HEK293T (cell line): ENCODE measurements around the gene GOLGA2.

ENCODE experiments used
- ELF4 ChIP-seq: fragments of 450-650 bp; IDR thresholded peaks from 2 replicates; pipeline ENCODE4 v1.6.1; 2017; ENCODE audit warnings: antibody characterized with exemption
- FOXM1 ChIP-seq: fragments of 450-650 bp; IDR thresholded peaks from 2 replicates; pipeline ENCODE4 v1.6.1; 2017; ENCODE audit warnings: mild to moderate bottlenecking, borderline replicate concordance
- L3MBTL2 ChIP-seq: fragments of 450-650 bp; conservative IDR thresholded peaks from 2 replicates; pipeline ENCODE4 v1.6.1; 2016; ENCODE audit warnings: mild to moderate bottlenecking
- NFRKB ChIP-seq: fragments of 450-650 bp; IDR thresholded peaks from 2 replicates; pipeline ENCODE4 v1.6.1; 2016; ENCODE audit warnings: mild to moderate bottlenecking, moderate library complexity
- SP1 ChIP-seq: fragments of 450-650 bp; IDR thresholded peaks from 2 replicates; pipeline ENCODE4 v1.6.1; 2017
- TARDBP ChIP-seq: fragments of 450-650 bp; IDR thresholded peaks from 2 replicates; pipeline ENCODE4 v1.6.1; 2016

DNA sequence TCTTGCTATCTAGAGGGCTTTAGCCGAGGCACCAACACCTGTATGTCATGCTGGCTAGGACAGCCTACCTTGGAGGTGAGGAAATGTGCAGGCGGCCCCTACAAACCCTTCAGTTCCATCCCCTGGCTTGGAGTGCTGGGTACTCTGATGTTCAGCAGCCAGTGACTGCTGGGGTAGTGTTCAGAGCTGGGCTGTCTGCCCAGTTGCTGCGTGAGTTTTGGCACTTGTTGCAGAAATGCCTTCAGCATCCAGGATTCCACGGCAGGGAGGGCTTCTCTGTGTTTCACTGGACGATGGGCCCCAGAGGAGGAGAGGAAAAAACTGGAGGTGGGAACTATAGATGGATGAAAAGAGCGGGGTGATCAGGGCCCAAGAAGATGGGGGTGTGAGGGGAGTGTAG, 10.6 kb upstream of the GOLGA2 start:
- no peak for TF ChIP-seq ELF4
- TF ChIP-seq TARDBP: no peak
- no peak for TF ChIP-seq NFRKB
- no peak for TF ChIP-seq FOXM1
- no peak for TF ChIP-seq SP1
- TF ChIP-seq L3MBTL2: no peak
